ENCODE data around the gene ALDOA. TPM values are rescaled to one million over a fixed set of nuclear protein-coding genes. Genes with fewer than 3 reads are reported as not detected.

ALDOA gene
- total RNA-seq, 1 donor from 2014 or later: 611 TPM

- intact Hi-C loops (cut with micrococcal nuclease): loop anchor here (5.0 kb wide), 2 partner anchors 97 to 433 kb away; partner anchors contain the start of genes HIRIP3, INO80E and ZNF768
- H3K4me1 Mint-ChIP-seq: peaks cover 52% of the 10 kb centered on the region
- peaks cover 12% of the 10 kb centered on the region for H3K9me3 Mint-ChIP-seq
- ChIA-PET POLR2A (interaction anchor here (4.4 to 8.7 kb wide), 3 partner anchors 18 to 91 kb away, joined by 43 to 335 read pairs (median 116); partner anchors contain the start of genes ALDOA, CORO1A and PPP4C), CTCF (no interaction called here)
- H3K27ac Mint-ChIP-seq: peak overlapping the region; percentile 94
- DNase-seq (no peak), ATAC-seq (ENCODE audit: low read depth) (no peak)
- H3K36me3 Mint-ChIP-seq (ENCODE audit: low read depth): peaks cover 33% of the 10 kb centered on the region
- H3K4me3 Mint-ChIP-seq: peak overlapping the region; percentile 91
- H3K27me3 Mint-ChIP-seq: no peaks in the 10 kb centered on the region
- no peak for TF ChIP-seq CTCF (IDR thresholded peaks at IDR 0.05)
Observed at GRCh38 chr16:30094541-30095165, 29.1 kb downstream of the ALDOA start.

- intact Hi-C loops (cut with micrococcal nuclease): loop anchor here (1.0 kb wide), 2 partner anchors 28 to 30 kb away; partner anchors contain the start of genes ALDOA and MAPK3
- H3K36me3 Mint-ChIP-seq (ENCODE audit: low read depth): peaks cover 33% of the 10 kb centered on the region
- H3K27ac Mint-ChIP-seq: peak overlapping the region; percentile 94
- no peak for ATAC-seq (ENCODE audit: low read depth)
- ChIA-PET POLR2A (interaction anchor here (0.6 to 8.7 kb wide), 9 partner anchors 13 to 432 kb away, joined by 3 to 335 read pairs (median 4); partner anchors contain the start of genes ALDOA, CORO1A and PPP4C), CTCF (no interaction called here)
- TF ChIP-seq CTCF (IDR thresholded peaks at IDR 0.05): no peak
- peak; percentile 40 for DNase-seq
- H3K4me3 Mint-ChIP-seq: peak overlapping the region; percentile 91
- no peaks in the 10 kb centered on the region for H3K27me3 Mint-ChIP-seq
- peaks cover 45% of the 10 kb centered on the region for H3K4me1 Mint-ChIP-seq
- H3K9me3 Mint-ChIP-seq: peaks cover 12% of the 10 kb centered on the region
Observed at GRCh38 chr16:30095166-30096078, 29.9 kb downstream of the ALDOA start.

- ATAC-seq (ENCODE audit: low read depth) (peak; percentile 41), DNase-seq (peak; percentile 86)
- H3K4me1 Mint-ChIP-seq: peaks cover 44% of the 10 kb centered on the region
- peaks cover 33% of the 10 kb centered on the region for H3K36me3 Mint-ChIP-seq (ENCODE audit: low read depth)
- ChIA-PET POLR2A (interaction anchor here (0.6 to 8.7 kb wide), 9 partner anchors 12 to 431 kb away, joined by 3 to 335 read pairs (median 3); partner anchors contain the start of genes ALDOA, CORO1A and PPP4C), CTCF (no interaction called here)
- peak within 1 kb of the TSS; percentile 91 for H3K4me3 Mint-ChIP-seq
- intact Hi-C loops (cut with micrococcal nuclease): loop anchor here (1.0 kb wide), 2 partner anchors 27 to 31 kb away; partner anchors contain the start of genes ALDOA and MAPK3
- H3K9me3 Mint-ChIP-seq: peaks cover 12% of the 10 kb centered on the region
- no peak for TF ChIP-seq CTCF (IDR thresholded peaks at IDR 0.05)
- H3K27me3 Mint-ChIP-seq: no peaks in the 10 kb centered on the region
- peak within 1 kb of the TSS; percentile 94 for H3K27ac Mint-ChIP-seq
Observed at GRCh38 chr16:30096105-30096861, 30.7 kb downstream of the ALDOA start, which contains the start of gene YPEL3. Gene YPEL3 (minus strand): TSS chr16:30096213. CDS start chr16:30095482, 731 bp downstream.

GRCh38 chr16:30096862-30097563 is 31.5 kb downstream of the ALDOA start:
- intact Hi-C loops (cut with micrococcal nuclease): loop anchor here (1.0 kb wide), 2 partner anchors 26 to 32 kb away; partner anchors contain the start of genes ALDOA and MAPK3

More at GRCh38 chr16:30096862-30097563, 31.5 kb downstream of the ALDOA start:
- H3K27ac Mint-ChIP-seq: peak overlapping the region; percentile 92
- CTCF ChIA-PET: no interaction called here
- ATAC-seq (ENCODE audit: low read depth) (no peak), DNase-seq (no peak)
- no peaks in the 10 kb centered on the region for H3K27me3 Mint-ChIP-seq
- TF ChIP-seq CTCF (IDR thresholded peaks at IDR 0.05): no peak
- peaks cover 41% of the 10 kb centered on the region for H3K4me1 Mint-ChIP-seq
- peaks cover 33% of the 10 kb centered on the region for H3K36me3 Mint-ChIP-seq (ENCODE audit: low read depth)
- peaks cover 12% of the 10 kb centered on the region for H3K9me3 Mint-ChIP-seq
- peak overlapping the region; percentile 80 for H3K4me3 Mint-ChIP-seq
- POLR2A ChIA-PET: interaction anchor here (0.7 to 8.7 kb wide), 3 partner anchors 28 to 88 kb away, joined by 3 to 335 read pairs (median 116); partner anchors contain the start of genes ALDOA and CORO1A

Measured in activated B cell treated with CpG ODN at 0.5 μM for 24 hours (primary cell).